ENCODE results near the gene TMEM59.

Gene TMEM59

GRCh38 chr1:53979712-53980450 lies 73.1 kb downstream of the TMEM59 start:
- no peak for DNase-seq

All from activated CD4-positive, alpha-beta T cell treated with anti-CD3 and anti-CD28 coated beads, Interleukin-10, Interleukin-2, amounts not matched to agents 100 ng/mL and 50 ng/mL, durations not matched to agents 16 hours and 8 hours (primary cell).